IPS-15b (cell line): Measurements from ENCODE around the gene RAB40B.

Experiments
- H3K27me3 ChIP-seq: one replicate; pipeline ENCODE4 v1.6.1; 2013; ENCODE audit warnings: low read length; ENCODE audit not compliant: control insufficient read depth, insufficient read depth
- H3K36me3 ChIP-seq: one replicate; pipeline ENCODE4 v1.6.1; 2013; ENCODE audit warnings: low read length; ENCODE audit not compliant: control insufficient read depth, insufficient read depth
- H3K4me1 ChIP-seq: one replicate; pipeline ENCODE4 v1.6.1; 2013; ENCODE audit warnings: mild to moderate bottlenecking, low read length; ENCODE audit not compliant: control insufficient read depth, insufficient read depth
- H3K4me3 ChIP-seq: one replicate; pipeline ENCODE4 v1.5.1; 2013; ENCODE audit warnings: low read depth, low read length
- H3K9ac ChIP-seq: one replicate; pipeline ENCODE4 v1.6.1; 2013; ENCODE audit warnings: low read depth, mild to moderate bottlenecking, low read length
- H3K9me3 ChIP-seq: one replicate; pipeline ENCODE4 v1.6.1; 2013; ENCODE audit warnings: mild to moderate bottlenecking, low read length; ENCODE audit not compliant: control insufficient read depth, insufficient read depth

RAB40B gene

DNA sequence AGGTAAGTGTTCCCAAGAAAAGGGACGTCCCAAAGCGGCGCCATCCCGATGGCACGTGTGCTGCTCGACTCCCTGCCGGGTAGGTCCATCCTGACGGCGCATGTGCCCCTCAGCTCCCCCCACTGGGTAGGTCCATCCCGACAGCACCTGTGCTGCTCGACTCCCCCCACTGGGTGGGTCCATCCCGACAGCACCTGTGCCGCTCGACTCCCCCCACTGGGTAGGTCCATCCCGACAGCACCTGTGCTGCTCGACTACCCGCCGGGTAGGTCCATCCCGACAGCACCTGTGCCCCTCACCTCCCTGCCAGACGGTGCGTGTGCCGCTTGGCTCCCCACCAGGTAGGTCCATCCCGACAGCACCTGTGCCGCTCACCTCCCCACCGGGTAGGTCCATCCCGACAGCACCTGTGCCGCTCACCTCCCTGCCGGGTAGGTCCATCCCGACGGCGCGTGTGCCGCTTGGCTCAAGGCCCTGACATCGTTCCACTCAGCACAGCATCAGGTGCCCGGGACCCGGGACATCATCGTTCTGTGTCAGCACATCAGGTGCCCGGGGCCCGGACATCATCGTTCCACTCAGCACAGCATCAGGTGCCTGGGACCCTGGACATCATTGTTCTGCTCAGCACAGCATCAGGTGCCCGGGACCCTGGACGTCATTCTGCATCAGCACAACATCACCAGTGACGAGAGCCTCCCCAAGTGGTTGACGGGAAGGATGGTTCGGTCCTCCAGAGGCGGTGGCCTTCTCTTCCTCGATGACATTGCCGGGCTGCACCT, 31.2 kb upstream of the RAB40B start:
- Histone ChIP-seq H3K36me3 (peaks cover 2% of the 10 kb centered on the region), H3K9ac (no peak overlapping the region), H3K9me3 (no peaks in the 10 kb centered on the region), H3K27me3 (no peaks in the 10 kb centered on the region), H3K4me3 (no peak overlapping the region), H3K4me1 (no peaks in the 10 kb centered on the region)

DNA sequence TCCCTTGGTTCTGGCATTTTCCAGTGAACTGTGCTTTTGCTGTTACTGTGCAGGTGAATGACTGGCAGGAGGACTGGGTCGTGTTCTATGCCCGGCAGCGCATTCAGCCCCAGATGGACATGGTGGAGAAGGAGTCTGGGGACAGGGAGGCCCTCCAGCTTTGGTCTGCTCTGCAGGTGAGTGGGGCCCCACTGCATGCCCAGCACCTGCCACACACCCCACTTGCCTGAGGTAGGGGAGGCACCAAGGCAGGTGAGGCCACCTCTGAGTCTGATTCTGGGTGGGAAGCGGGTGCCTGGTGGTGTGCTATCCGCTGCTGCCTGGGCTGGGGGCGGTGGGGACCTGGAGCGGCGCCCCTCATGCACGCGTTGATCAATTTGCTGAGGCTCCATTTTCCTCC, 27.9 kb upstream of the RAB40B start:
- Histone ChIP-seq H3K36me3 (peaks cover 7% of the 10 kb centered on the region), H3K9me3 (no peaks in the 10 kb centered on the region), H3K27me3 (no peaks in the 10 kb centered on the region), H3K4me3 (no peak overlapping the region), H3K4me1 (no peaks in the 10 kb centered on the region), H3K9ac (no peak overlapping the region)

DNA sequence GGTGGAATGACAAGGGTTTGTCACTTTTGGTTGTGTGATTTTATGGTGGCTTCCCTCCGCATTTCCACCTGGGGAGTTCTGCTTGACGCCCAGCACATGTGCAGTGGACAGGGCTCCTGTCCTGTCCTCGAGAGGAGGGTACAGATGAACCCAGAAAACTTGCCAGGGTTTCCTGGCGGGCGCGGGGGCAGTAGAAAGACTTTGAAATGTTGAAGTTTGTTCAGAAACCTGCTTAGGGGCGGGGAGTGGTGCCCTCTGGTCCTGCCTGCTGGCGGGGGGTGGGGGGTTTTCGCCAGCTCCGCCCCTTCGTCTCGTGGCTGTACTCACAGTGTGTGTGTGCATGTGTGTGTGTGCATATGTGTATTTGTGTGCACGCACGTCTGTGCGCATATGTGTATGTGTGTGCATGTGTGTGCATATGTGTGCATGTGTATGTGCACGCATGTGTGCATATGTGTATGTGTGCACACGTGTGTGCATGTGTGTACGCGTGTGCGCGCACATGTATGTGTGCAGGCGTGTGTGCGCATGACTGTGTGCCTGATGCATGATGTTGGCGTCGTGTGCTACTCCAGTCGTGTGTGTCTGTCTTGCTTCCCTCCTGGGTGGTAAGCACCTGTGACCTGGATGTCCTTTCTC, 24.8 kb upstream of the RAB40B start:
- no peaks in the 10 kb centered on the region for H3K27me3 ChIP-seq
- no peaks in the 10 kb centered on the region for H3K4me1 ChIP-seq
- no peaks in the 10 kb centered on the region for H3K9me3 ChIP-seq
- H3K36me3 ChIP-seq, result peaks cover 7% of the 10 kb centered on the region
- no peak overlapping the region for H3K9ac ChIP-seq
- no peak overlapping the region for H3K4me3 ChIP-seq

DNA sequence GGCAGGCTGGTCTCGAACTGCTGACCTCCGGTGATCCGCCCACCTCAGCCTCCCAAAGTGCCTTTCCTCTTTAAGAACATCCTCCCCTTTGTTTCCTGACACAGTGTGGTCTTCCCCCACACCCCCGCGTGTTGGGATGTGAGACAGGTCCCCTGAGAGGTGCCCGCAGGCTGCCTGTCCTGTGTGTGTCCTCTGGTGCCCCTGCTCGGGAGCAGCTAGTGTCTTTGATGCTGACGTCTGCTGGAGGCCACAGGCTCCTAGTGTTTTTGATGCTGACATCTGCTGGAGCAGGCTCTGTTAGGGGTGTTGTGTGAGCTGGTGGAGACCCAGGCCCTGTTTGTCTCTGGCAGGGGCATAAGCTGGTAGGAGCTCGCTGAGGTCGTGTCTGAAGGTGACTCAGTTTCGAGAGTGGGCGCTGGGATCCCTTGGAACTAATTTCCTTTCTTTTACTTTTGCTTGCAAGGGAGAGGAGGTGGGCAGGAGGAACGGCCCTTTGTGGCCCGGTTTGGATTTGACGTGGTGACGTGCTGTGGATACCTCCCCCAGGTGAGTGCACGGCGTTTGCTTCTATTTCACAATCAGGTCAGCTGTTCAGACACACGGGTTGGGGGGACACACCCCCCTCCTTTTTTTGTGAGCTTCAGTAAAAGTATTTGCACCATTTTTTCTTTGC, 24.0 kb upstream of the RAB40B start:
- Histone ChIP-seq H3K4me3 (no peak overlapping the region), H3K9me3 (no peaks in the 10 kb centered on the region), H3K4me1 (no peaks in the 10 kb centered on the region), H3K9ac (no peak overlapping the region), H3K36me3 (peaks cover 7% of the 10 kb centered on the region), H3K27me3 (no peaks in the 10 kb centered on the region)

DNA sequence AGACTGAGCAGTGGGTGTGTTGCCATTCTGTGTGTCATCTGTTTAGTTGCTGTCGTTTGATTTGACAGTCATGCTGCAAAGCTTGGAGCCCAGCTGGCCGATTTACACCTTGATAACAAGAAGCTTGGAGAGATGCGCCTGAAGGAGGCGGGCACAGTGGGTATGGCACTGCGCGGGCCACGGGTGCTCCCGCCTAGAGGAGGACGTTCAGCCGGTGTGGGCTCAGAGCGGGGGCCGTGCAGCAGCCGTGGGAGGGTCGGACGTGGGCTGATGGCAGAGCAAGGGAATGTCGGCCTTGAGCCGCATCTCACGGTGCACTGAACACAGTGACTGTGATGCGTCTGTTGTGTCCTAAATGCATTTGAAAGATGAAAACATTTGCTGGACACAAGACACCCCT, 21.7 kb upstream of the RAB40B start:
- no peak overlapping the region for H3K4me3 ChIP-seq
- H3K9ac ChIP-seq, result no peak overlapping the region
- no peaks in the 10 kb centered on the region for H3K27me3 ChIP-seq
- no peaks in the 10 kb centered on the region for H3K9me3 ChIP-seq
- peaks cover 2% of the 10 kb centered on the region for H3K4me1 ChIP-seq
- peaks cover 5% of the 10 kb centered on the region for H3K36me3 ChIP-seq

DNA sequence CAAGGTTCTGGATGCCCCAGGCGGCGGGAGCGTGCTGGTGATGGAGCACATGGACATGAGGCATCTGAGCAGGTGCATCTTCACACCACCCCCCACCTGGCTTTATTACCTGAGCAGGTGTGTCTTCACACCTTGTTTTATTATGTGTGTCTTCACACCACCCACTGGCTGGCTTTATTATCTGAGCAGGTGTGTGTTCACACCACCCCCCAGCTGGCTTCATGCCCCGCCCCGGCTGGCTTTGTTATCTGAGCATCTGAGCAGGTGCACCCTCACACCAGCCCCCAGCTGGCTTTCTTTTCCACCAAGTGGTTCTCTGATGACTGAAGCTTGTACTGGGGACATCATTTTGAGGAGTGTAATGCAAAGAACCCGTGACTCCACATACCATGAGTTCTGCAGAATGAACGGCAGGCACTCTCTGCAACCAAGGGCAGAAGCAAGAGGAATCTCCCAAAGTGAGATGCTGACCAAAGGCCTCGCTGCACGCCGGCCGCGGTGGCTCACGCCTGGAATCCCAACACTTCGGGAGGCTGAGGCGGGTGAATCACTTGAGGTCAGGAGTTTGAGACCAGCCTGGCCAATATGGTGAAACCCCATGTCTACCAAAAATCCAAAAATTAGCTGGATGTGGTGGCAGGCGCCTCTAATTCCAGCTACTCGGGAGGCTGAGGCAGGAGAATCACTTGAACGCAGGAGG, 20.6 kb upstream of the RAB40B start:
- H3K9me3 ChIP-seq, result no peaks in the 10 kb centered on the region
- no peaks in the 10 kb centered on the region for H3K27me3 ChIP-seq
- no peak overlapping the region for H3K4me3 ChIP-seq
- peaks cover 5% of the 10 kb centered on the region for H3K36me3 ChIP-seq
- H3K9ac ChIP-seq, result no peak overlapping the region
- H3K4me1 ChIP-seq, result peaks cover 2% of the 10 kb centered on the region

DNA sequence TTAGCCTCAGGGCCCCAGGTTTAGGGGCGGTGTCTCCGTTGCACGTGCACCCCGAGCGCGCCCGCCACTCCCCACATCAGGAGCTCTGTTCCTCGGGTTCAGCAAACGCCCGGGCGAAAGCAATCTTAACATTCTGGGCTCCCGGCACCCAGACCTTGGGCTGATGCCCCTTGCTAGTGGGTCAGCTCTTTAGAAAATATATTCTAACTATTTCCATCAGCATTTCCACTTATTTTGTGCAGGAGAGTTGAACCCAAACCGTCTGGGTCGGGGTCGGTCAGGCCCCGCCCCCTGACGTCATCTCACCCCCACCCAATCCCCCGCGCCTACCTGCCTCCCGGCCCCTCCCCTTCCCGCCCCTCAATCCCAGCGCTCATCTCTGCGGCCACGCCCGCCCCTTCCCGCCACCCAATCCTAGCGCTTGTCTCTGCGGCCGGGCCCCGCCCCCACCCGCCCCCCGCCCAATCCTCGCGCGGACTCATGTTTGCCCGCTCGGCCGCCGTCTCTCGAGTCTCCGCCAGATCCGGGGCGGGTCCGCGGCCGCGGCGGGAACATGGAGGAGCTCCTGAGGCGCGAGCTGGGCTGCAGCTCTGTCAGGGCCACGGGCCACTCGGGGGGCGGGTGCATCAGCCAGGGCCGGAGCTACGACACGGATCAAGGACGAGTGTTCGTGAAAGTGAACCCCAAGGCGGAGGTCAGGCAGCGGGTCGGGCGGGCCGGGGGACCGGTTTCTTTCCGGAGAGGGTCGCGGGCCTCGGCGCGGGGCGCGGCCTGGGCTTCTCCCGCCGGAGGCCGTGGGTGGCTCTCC, 17.9 kb upstream of the RAB40B start, which contains the start of gene FN3KRP:
Gene FN3KRP, plus strand, starts transcription at position 504 of the 808 bp plus-strand sequence. Its CDS starts 50 bp downstream, at position 554.
- peaks cover 2% of the 10 kb centered on the region for H3K4me1 ChIP-seq
- peak within 1 kb of the TSS; percentile 49 for H3K9ac ChIP-seq
- no peaks in the 10 kb centered on the region for H3K36me3 ChIP-seq
- no peaks in the 10 kb centered on the region for H3K9me3 ChIP-seq
- H3K4me3 ChIP-seq, result peak within 1 kb of the TSS; percentile 82
- no peaks in the 10 kb centered on the region for H3K27me3 ChIP-seq

DNA sequence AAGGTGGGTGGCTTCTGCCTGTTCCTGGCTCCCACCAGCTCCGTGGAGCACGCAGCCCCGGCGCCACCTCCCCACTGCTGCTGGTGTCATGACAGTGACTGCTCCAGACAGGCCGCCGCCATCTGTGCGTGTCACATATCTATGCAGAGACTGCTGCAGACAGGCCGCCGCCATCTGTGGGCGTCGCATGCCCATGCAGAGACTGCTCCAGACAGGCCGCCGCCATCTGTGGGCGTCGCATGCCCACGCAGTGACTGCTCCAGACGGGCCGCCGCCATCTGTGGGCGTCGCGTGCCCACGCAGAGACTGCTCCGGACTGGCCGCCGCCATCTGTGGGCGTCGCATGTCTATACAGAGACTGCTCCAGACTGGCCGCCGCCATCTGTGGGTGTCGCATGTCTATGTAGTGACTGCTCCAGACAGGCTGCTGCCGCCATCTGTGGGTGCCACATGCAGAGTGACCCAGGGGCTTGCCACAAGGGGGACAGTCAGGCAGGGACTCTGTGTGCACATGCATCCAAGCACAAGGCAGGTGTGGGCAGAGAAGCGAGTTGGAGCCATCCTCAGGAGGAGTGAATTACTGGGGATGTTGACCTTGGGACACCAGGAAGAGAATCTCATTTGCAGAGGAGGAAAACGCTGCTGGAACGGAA, 14.7 kb upstream of the RAB40B start:
- H3K4me3 ChIP-seq, result no peak overlapping the region
- peaks cover 2% of the 10 kb centered on the region for H3K4me1 ChIP-seq
- H3K27me3 ChIP-seq, result no peaks in the 10 kb centered on the region
- H3K9ac ChIP-seq, result no peak overlapping the region
- H3K36me3 ChIP-seq, result no peaks in the 10 kb centered on the region
- H3K9me3 ChIP-seq, result no peaks in the 10 kb centered on the region

DNA sequence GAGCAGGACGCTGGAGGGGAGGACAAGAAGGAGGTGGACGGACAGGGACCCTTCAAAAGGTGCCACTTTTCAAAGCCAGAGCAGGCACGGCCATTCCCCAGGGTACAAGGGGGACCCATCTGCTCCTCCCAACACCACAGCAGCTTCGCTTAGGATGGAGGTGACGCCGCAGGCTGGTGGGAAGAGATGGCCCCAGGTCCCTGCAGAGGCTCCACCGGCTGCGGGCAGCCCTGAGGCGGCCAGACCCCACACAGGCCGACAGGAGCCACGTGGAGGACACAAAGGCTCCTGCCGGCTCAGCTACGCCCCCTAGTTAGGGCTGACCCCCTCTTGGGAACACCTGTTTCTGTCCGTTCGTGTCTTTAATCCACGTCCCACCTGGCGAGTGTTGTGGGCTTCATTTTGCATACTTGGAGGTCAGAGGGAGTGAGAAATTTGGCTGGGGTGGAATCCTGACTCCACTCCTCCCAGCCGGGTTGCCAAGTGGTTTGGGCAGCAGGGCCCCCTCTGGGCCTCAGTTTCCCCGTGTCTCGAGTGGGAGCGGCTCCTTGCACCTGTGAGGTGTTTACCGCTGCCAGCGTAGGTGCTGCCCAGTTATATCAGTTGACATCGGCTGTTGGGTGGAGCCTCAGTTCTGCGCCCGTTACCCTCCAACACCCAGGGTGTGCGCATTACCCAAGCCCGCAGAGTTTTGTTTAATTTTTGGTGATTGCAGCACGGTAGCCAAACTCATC, 12.2 kb upstream of the RAB40B start:
- H3K9me3 ChIP-seq, result no peaks in the 10 kb centered on the region
- H3K36me3 ChIP-seq, result no peaks in the 10 kb centered on the region
- H3K4me3 ChIP-seq, result no peak overlapping the region
- H3K4me1 ChIP-seq, result peaks cover under 1% of the 10 kb centered on the region
- peak overlapping the region; percentile 12 for H3K9ac ChIP-seq
- H3K27me3 ChIP-seq, result no peaks in the 10 kb centered on the region

DNA sequence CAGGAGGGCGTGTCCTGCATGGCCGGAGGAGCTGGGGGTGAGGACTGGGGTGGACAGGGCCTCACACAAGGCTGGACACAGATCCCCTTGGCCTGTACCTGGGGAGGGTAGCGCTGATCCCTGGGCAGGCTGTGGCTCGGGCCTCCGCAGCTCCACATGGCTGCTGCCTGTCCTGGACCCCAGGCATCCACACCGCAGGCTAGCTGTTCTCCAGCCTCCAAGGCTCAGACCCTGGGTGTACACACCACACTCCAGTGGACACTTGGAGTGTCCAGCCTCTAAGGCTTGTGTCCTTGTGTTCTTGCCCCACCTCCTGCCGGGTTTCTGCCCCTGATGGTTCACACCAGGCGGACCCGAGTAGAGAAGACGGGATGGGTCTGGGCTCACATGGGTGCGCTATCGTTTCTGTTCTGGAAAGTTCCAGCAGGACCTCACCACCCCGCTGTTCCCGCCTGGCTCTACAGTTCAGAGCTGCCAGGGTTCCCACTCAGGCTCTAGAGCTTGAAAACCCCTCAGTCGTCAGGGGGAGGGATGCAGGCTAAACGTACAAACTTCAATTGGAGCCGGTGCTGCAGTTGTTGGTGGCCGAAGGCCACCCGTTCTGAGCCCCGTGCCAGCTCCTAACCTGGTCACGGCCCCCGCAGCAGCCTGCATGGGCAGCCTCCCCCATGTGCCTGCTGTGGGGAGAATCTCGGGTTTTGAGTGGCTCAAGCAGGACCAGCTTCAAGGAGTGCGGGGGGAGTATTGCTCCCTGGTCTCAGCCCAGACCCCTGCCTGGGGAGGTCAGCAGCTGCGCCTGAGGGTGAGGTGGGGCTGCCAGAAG, 11.4 kb upstream of the RAB40B start:
- Histone ChIP-seq H3K9me3 (no peaks in the 10 kb centered on the region), H3K4me1 (no peaks in the 10 kb centered on the region), H3K9ac (no peak overlapping the region), H3K4me3 (no peak overlapping the region), H3K27me3 (no peaks in the 10 kb centered on the region), H3K36me3 (no peaks in the 10 kb centered on the region)
